GM23338 (cell line): ENCODE data around the gene KRT32. TPM values are rescaled to one million over a fixed set of nuclear protein-coding genes. Genes with fewer than 3 reads are reported as not detected.

Experiments used
- ATAC-seq: fragments of 200-7000 bp; cut with Tn5 transposase; 3 replicates; pipeline ENCODE4 v1.9.1; 2020
- DNase-seq: peaks from one replicate; pipeline ENCODE4 v3.0.0-alpha.2; 2015; ENCODE audit warnings: low spot score
- H2AFZ ChIP-seq: fragments of 200-600 bp; sonication (generic); 2 replicates; pipeline ENCODE4 v1.8.0; 2016; ENCODE audit warnings: antibody characterized with exemption, mild to moderate bottlenecking, moderate library complexity
- H3F3A ChIP-seq: fragments of 200-600 bp; sonication (generic); replicated peaks from 2 replicates; pipeline ENCODE4 v1.8.0; 2017; ENCODE audit warnings: antibody characterized with exemption, mixed run types, low read depth
- H3K27ac ChIP-seq: fragments of 200-600 bp; sonication (generic); 2 replicates; pipeline ENCODE4 v1.6.1; 2016; ENCODE audit warnings: low read depth
- H3K27me3 ChIP-seq: fragments of 200-600 bp; sonication (generic); 2 replicates; pipeline ENCODE4 v1.8.0; 2016; ENCODE audit warnings: mild to moderate bottlenecking, mixed run types, moderate library complexity; ENCODE audit not compliant: insufficient read depth
- H3K36me3 ChIP-seq: fragments of 200-600 bp; sonication (generic); 2 replicates; pipeline ENCODE4 v1.8.0; 2016; ENCODE audit warnings: mild to moderate bottlenecking; ENCODE audit not compliant: insufficient read depth
- H3K4me1 ChIP-seq: fragments of 200-600 bp; sonication (generic); 2 replicates; pipeline ENCODE4 v1.8.0; 2016; ENCODE audit warnings: mild to moderate bottlenecking, moderate library complexity; ENCODE audit not compliant: insufficient read depth
- H3K4me2 ChIP-seq: fragments of 200-600 bp; sonication (generic); 2 replicates; pipeline ENCODE4 v1.7.1; 2017; ENCODE audit warnings: mixed run types
- H3K4me3 ChIP-seq: fragments of 200-600 bp; sonication (generic); 2 replicates; pipeline ENCODE4 v1.6.1; 2016; ENCODE audit warnings: mixed run types
- H3K79me2 ChIP-seq: fragments of 200-600 bp; sonication (generic); replicated peaks from 2 replicates; pipeline ENCODE4 v1.8.0; 2017; ENCODE audit warnings: mild to moderate bottlenecking; ENCODE audit not compliant: insufficient read depth
- H3K9me2 ChIP-seq: fragments of 200-600 bp; sonication (generic); 2 replicates; pipeline ENCODE4 v1.8.0; 2017; ENCODE audit not compliant: insufficient read depth
- H4K20me1 ChIP-seq: fragments of 200-600 bp; sonication (generic); replicated peaks from 2 replicates; pipeline ENCODE4 v1.8.0; 2017; ENCODE audit warnings: mild to moderate bottlenecking; ENCODE audit not compliant: insufficient read depth
- H3K27ac Mint-ChIP-seq: 2 replicates; pipeline ENCODE4 v1.8.0; 2020; ENCODE audit warnings: inconsistent platforms, mild to moderate bottlenecking, moderate library complexity, mixed read lengths
- H3K27me3 Mint-ChIP-seq: 3 replicates; pipeline ENCODE4 v1.8.0; 2022; ENCODE audit warnings: low read depth, mild to moderate bottlenecking, moderate library complexity, mixed read lengths, inconsistent platforms; ENCODE audit not compliant: insufficient read depth, poor library complexity
- H3K36me3 Mint-ChIP-seq: 3 replicates; pipeline ENCODE4 v1.8.0; 2021; ENCODE audit warnings: low read depth, mild to moderate bottlenecking, inconsistent platforms, moderate library complexity, mixed read lengths
- H3K4me1 Mint-ChIP-seq: 3 replicates; pipeline ENCODE4 v1.8.0; 2020; ENCODE audit warnings: mild to moderate bottlenecking, inconsistent platforms, mixed read lengths
- H3K4me3 Mint-ChIP-seq: 3 replicates; pipeline ENCODE4 v1.8.0; 2021; ENCODE audit warnings: moderate library complexity, mild to moderate bottlenecking, inconsistent platforms, mixed read lengths
- H3K9me3 Mint-ChIP-seq: 3 replicates; pipeline ENCODE4 v1.8.0; 2020; ENCODE audit warnings: moderate library complexity, mild to moderate bottlenecking, inconsistent platforms, mixed read lengths
- CREB1 ChIP-seq: fragments of 250-450 bp; sonication (Bioruptor Pico); IDR thresholded peaks from 2 replicates; pipeline ENCODE4 v1.5.0; 2020; ENCODE audit warnings: low read depth, mild to moderate bottlenecking, moderate library complexity
- EZH2 ChIP-seq: fragments of 200-600 bp; sonication (generic); IDR thresholded peaks from one replicate; pipeline ENCODE4 v1.8.0; 2017; ENCODE audit warnings: antibody characterized with exemption, mild to moderate bottlenecking, low read depth; ENCODE audit not compliant: unreplicated experiment
- EZH2phosphoT487 ChIP-seq: fragments of 200-600 bp; sonication (generic); IDR thresholded peaks from one replicate; pipeline ENCODE4 v1.8.1; 2018; ENCODE audit warnings: antibody characterized with exemption; ENCODE audit not compliant: unreplicated experiment
- JUNB ChIP-seq: IDR thresholded peaks from one replicate; pipeline ENCODE4 v1.6.1; 2016; ENCODE audit warnings: antibody characterized with exemption; ENCODE audit not compliant: unreplicated experiment
- NANOG ChIP-seq: IDR thresholded peaks from 2 replicates; pipeline ENCODE4 v1.6.1; 2016; ENCODE audit warnings: antibody characterized with exemption, borderline replicate concordance
- POLR2AphosphoS5 ChIP-seq: IDR thresholded peaks from 2 replicates; pipeline ENCODE4 v1.6.1; 2016; ENCODE audit warnings: antibody characterized with exemption, low read depth
- STAT1 ChIP-seq: IDR thresholded peaks from one replicate; pipeline ENCODE4 v1.6.1; 2016; ENCODE audit warnings: antibody characterized with exemption; ENCODE audit not compliant: unreplicated experiment
- ZNF114 ChIP-seq: fragments of 250-450 bp; sonication (Bioruptor Pico); IDR thresholded peaks from 2 replicates; pipeline ENCODE4 v1.5.0; 2020; ENCODE audit warnings: mild to moderate bottlenecking, moderate library complexity
- ZNF331 ChIP-seq: fragments of 250-450 bp; sonication (Bioruptor Pico); IDR thresholded peaks from 2 replicates; pipeline ENCODE4 v1.5.0; 2020; ENCODE audit warnings: low read depth, mild to moderate bottlenecking, moderate library complexity
- polyA plus RNA-seq: library from polyadenylated mRNA; unstranded; fragments of >200 nt; fragmentation: Nextera tagmentation; extraction: Ambion mirVana; gene quantifications from 2 replicates; pipeline ENCODE4 v1.2.1, GENCODE V29; 2016
- total RNA-seq: library from RNA; depleted of rRNA; stranded (reverse); fragments of >200 nt; shearing (Covaris generic); gene quantifications from 2 replicates; pipeline ENCODE4 v1.2.3, GENCODE V29; 2014
- TF ChIP-seq, protein P1 (sequence below): fragments of 250-450 bp; sonication (Bioruptor Pico); IDR thresholded peaks from 2 replicates; pipeline ENCODE4 v1.5.0; 2020; ENCODE audit warnings: mild to moderate bottlenecking, moderate library complexity
- TF ChIP-seq, protein P2 (sequence below): IDR thresholded peaks from one replicate; pipeline ENCODE4 v1.6.1; 2018; ENCODE audit warnings: antibody characterized with exemption; ENCODE audit not compliant: unreplicated experiment
- TF ChIP-seq, protein P3 (sequence below), 2 experiments: fragments of 200-600 bp in 1 of 2; sonication (generic) in 1 of 2; conservative IDR thresholded peaks; 2 replicates each; pipeline versions ENCODE4 v1.5.1 to v1.6.1; 2016 to 2017; ENCODE audit warnings: antibody characterized with exemption in 2 of 2, low read depth in 2 of 2, mild to moderate bottlenecking in 2 of 2, moderate library complexity in 1 of 2
- TF ChIP-seq, protein P4 (sequence below): IDR thresholded peaks from 2 replicates; pipeline ENCODE4 v1.6.1; 2016; ENCODE audit warnings: antibody characterized with exemption

Gene KRT32
- total and polyA plus RNA-seq, 2 experiments from 2014 or later = not detected

DNA sequence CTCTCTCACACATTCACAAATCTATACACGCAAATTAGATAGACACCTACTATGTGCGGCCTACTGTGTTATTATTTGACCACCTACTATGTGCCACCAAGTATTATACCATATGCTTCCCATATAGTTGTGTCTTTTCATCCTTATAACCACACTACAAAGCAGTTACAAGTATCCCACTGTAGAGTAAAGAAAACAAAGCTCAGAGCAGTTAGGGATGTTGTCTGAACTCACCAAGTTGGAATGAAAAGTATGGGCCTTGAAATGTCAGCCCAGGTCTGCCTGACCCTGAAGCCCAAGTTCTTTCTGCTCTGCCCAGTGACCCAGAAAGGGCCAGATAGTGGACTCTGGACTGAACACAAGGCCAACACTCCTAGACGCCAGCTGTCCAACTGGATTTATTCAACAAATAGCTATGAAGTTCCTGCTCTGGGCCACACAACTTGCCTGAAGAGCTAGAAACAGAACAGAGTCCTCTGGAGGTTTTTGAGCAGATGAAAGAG lies 51.3 kb downstream of the KRT32 start:
- H3K9me3 Mint-ChIP-seq = no peaks in the 10 kb centered on the region
- TF ChIP-seq STAT1 (no peak), ZNF114 (CRISPR knock-in tag) (no peak), EZH2 (no peak), JUNB (no peak), ZNF331 (CRISPR knock-in tag) (no peak), POLR2AphosphoS5 (no peak), EZH2phosphoT487 (no peak), NANOG (no peak), CREB1 (no peak)
- TF ChIP-seq, protein P1, sequence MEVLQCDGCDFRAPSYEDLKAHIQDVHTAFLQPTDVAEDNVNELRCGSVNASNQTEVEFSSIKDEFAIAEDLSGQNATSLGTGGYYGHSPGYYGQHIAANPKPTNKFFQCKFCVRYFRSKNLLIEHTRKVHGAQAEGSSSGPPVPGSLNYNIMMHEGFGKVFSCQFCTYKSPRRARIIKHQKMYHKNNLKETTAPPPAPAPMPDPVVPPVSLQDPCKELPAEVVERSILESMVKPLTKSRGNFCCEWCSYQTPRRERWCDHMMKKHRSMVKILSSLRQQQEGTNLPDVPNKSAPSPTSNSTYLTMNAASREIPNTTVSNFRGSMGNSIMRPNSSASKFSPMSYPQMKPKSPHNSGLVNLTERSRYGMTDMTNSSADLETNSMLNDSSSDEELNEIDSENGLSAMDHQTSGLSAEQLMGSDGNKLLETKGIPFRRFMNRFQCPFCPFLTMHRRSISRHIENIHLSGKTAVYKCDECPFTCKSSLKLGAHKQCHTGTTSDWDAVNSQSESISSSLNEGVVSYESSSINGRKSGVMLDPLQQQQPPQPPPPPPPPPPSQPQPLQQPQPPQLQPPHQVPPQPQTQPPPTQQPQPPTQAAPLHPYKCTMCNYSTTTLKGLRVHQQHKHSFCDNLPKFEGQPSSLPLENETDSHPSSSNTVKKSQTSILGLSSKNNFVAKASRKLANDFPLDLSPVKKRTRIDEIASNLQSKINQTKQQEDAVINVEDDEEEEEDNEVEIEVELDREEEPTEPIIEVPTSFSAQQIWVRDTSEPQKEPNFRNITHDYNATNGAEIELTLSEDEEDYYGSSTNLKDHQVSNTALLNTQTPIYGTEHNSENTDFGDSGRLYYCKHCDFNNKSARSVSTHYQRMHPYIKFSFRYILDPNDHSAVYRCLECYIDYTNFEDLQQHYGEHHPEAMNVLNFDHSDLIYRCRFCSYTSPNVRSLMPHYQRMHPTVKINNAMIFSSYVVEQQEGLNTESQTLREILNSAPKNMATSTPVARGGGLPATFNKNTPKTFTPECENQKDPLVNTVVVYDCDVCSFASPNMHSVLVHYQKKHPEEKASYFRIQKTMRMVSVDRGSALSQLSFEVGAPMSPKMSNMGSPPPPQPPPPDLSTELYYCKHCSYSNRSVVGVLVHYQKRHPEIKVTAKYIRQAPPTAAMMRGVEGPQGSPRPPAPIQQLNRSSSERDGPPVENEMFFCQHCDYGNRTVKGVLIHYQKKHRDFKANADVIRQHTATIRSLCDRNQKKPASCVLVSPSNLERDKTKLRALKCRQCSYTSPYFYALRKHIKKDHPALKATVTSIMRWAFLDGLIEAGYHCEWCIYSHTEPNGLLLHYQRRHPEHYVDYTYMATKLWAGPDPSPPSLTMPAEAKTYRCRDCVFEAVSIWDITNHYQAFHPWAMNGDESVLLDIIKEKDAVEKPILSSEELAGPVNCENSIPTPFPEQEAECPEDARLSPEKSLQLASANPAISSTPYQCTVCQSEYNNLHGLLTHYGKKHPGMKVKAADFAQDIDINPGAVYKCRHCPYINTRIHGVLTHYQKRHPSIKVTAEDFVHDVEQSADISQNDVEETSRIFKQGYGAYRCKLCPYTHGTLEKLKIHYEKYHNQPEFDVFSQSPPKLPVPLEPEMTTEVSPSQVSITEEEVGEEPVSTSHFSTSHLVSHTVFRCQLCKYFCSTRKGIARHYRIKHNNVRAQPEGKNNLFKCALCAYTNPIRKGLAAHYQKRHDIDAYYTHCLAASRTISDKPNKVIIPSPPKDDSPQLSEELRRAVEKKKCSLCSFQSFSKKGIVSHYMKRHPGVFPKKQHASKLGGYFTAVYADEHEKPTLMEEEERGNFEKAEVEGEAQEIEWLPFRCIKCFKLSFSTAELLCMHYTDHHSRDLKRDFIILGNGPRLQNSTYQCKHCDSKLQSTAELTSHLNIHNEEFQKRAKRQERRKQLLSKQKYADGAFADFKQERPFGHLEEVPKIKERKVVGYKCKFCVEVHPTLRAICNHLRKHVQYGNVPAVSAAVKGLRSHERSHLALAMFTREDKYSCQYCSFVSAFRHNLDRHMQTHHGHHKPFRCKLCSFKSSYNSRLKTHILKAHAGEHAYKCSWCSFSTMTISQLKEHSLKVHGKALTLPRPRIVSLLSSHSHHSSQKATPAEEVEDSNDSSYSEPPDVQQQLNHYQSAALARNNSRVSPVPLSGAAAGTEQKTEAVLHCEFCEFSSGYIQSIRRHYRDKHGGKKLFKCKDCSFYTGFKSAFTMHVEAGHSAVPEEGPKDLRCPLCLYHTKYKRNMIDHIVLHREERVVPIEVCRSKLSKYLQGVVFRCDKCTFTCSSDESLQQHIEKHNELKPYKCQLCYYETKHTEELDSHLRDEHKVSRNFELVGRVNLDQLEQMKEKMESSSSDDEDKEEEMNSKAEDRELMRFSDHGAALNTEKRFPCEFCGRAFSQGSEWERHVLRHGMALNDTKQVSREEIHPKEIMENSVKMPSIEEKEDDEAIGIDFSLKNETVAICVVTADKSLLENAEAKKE (CRISPR knock-in tag) = no peak
- TF ChIP-seq, protein P2, sequence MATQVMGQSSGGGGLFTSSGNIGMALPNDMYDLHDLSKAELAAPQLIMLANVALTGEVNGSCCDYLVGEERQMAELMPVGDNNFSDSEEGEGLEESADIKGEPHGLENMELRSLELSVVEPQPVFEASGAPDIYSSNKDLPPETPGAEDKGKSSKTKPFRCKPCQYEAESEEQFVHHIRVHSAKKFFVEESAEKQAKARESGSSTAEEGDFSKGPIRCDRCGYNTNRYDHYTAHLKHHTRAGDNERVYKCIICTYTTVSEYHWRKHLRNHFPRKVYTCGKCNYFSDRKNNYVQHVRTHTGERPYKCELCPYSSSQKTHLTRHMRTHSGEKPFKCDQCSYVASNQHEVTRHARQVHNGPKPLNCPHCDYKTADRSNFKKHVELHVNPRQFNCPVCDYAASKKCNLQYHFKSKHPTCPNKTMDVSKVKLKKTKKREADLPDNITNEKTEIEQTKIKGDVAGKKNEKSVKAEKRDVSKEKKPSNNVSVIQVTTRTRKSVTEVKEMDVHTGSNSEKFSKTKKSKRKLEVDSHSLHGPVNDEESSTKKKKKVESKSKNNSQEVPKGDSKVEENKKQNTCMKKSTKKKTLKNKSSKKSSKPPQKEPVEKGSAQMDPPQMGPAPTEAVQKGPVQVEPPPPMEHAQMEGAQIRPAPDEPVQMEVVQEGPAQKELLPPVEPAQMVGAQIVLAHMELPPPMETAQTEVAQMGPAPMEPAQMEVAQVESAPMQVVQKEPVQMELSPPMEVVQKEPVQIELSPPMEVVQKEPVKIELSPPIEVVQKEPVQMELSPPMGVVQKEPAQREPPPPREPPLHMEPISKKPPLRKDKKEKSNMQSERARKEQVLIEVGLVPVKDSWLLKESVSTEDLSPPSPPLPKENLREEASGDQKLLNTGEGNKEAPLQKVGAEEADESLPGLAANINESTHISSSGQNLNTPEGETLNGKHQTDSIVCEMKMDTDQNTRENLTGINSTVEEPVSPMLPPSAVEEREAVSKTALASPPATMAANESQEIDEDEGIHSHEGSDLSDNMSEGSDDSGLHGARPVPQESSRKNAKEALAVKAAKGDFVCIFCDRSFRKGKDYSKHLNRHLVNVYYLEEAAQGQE = no peak
- TF ChIP-seq, protein P3, sequence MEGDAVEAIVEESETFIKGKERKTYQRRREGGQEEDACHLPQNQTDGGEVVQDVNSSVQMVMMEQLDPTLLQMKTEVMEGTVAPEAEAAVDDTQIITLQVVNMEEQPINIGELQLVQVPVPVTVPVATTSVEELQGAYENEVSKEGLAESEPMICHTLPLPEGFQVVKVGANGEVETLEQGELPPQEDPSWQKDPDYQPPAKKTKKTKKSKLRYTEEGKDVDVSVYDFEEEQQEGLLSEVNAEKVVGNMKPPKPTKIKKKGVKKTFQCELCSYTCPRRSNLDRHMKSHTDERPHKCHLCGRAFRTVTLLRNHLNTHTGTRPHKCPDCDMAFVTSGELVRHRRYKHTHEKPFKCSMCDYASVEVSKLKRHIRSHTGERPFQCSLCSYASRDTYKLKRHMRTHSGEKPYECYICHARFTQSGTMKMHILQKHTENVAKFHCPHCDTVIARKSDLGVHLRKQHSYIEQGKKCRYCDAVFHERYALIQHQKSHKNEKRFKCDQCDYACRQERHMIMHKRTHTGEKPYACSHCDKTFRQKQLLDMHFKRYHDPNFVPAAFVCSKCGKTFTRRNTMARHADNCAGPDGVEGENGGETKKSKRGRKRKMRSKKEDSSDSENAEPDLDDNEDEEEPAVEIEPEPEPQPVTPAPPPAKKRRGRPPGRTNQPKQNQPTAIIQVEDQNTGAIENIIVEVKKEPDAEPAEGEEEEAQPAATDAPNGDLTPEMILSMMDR (conservative IDR thresholded peaks at IDR 0.05; ENCODE audit: low read depth in 2 of 2) = no peak
- TF ChIP-seq, protein P4, sequence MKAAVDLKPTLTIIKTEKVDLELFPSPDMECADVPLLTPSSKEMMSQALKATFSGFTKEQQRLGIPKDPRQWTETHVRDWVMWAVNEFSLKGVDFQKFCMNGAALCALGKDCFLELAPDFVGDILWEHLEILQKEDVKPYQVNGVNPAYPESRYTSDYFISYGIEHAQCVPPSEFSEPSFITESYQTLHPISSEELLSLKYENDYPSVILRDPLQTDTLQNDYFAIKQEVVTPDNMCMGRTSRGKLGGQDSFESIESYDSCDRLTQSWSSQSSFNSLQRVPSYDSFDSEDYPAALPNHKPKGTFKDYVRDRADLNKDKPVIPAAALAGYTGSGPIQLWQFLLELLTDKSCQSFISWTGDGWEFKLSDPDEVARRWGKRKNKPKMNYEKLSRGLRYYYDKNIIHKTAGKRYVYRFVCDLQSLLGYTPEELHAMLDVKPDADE = no peak
- no peak overlapping the region for H3K4me2 ChIP-seq
- no peaks in the 10 kb centered on the region for H4K20me1 ChIP-seq
- peaks cover 11% of the 10 kb centered on the region for H3K9me2 ChIP-seq
- no peak overlapping the region for H3K4me3 ChIP-seq
- no peak overlapping the region for H3K27ac ChIP-seq
- no peak overlapping the region for H2AFZ ChIP-seq
- H3K4me1 ChIP-seq = peaks cover 12% of the 10 kb centered on the region; the same call in 1 of the 2 replicates
- H3K4me3 Mint-ChIP-seq = no peak overlapping the region
- no peaks in the 10 kb centered on the region for H3K27me3 Mint-ChIP-seq
- no peaks in the 10 kb centered on the region for H3K36me3 ChIP-seq
- no peak overlapping the region for H3K27ac Mint-ChIP-seq
- no peaks in the 10 kb centered on the region for H3K79me2 ChIP-seq
- ATAC-seq (no peak), DNase-seq (no peak)
- H3F3A ChIP-seq = no peaks in the 10 kb centered on the region
- H3K36me3 Mint-ChIP-seq = no peaks in the 10 kb centered on the region
- peaks cover 31% of the 10 kb centered on the region for H3K4me1 Mint-ChIP-seq
- H3K27me3 ChIP-seq = no peaks in the 10 kb centered on the region
